Measurements from ENCODE around the gene GTPBP1. TPM values are rescaled to one million over a fixed set of nuclear protein-coding genes. Genes with fewer than 3 reads are reported as not detected.

The GTPBP1 gene
- total RNA-seq, 4 donors from 2014 or later: 27.7 to 124 (median 36.0) TPM

DNA sequence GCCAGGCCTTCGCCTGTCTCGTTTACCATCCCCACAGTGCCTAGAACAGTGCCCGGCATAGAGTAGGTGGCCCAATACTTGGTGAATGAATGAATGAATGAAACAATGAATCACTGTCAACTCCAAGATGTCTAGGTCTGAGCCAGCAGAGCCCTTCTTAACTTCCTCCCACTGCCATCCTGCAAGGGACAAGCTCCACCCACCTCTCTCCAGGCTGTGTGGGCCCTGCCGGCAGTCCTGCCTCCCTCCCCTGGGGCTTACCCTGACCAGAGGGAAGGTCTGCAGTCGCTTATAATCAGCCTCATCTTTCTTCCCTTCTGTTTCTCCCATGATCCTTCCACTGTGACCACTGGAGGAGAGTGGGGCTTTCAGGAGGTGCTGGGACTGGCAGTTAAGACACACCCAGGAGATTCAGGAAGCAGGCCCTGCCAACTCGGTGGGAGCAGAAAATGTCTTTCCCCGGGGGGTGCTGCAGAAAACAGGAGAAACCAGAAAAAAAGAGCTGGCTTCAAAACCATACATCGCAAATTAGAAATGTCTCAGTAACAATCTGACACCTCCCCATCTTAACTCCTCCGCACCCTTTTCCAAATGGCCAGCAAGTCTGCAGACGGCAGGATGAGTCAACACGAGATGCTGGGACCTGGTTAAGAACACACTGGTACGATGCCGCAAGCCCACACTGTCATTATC, 76.8 kb downstream of the GTPBP1 start:
- intact Hi-C loops (cut with DNase I; ENCODE audit: low total_unique reads): no loop called here
- Histone ChIP-seq H3K36me3 (no peaks in the 10 kb centered on the region), H3K9me3 (no peaks in the 10 kb centered on the region), H3K4me1 (peaks cover 0 to 2% of the 10 kb centered on the region in 2 donors), H3K27me3 (no peaks in the 10 kb centered on the region), H3K27ac (no peak overlapping the region), H3K4me3 (no peak overlapping the region)
- no peak for DNase-seq
- TF ChIP-seq POLR2A (IDR thresholded peaks at IDR 0.05) (no peak), CTCF (IDR thresholded peaks at IDR 0.05 in 4 of 5, conservative IDR thresholded peaks at IDR 0.05 in 1 of 5) (no peak)
- in situ Hi-C loops (cut with MboI; ENCODE audit: low sequenced_read_pairs in 4 of 4): no loop called here
- no peak for ATAC-seq

Other genes with a start within 250 kb of the GTPBP1 start
- gene KDELR3, start 237.8 kb upstream of the GTPBP1 start, total RNA-seq: 1 to 10 TPM in 2 of 4 donors, under 1 TPM in 1, not detected in 1; 0.34 to 2.0 (median 1.3) TPM
- 100 to 1,000 TPM; 108 to 329 (median 206) TPM for gene DDX17, start 199.6 kb upstream of the GTPBP1 start, total RNA-seq
- gene DMC1, start 135.8 kb upstream of the GTPBP1 start, total RNA-seq: under 1 TPM in 1 of 4 donors, not detected in 3; 0.18 TPM
- under 1 TPM in 1 of 4 donors, not detected in 3; 0.02 TPM for gene FAM227A, start 49.6 kb upstream of the GTPBP1 start, total RNA-seq
- 10 to 100 TPM in 2 of 4 donors, 1 to 10 TPM in 2; 8.0 to 15.7 (median 12.6) TPM for gene CBY1, start 49.3 kb upstream of the GTPBP1 start, total RNA-seq
- gene TOMM22, start 24.0 kb upstream of the GTPBP1 start, total RNA-seq: 10 to 100 TPM; 37.1 to 47.1 (median 46.3) TPM
- 10 to 100 TPM; 25.1 to 50.5 (median 42.4) TPM for gene JOSD1, start 5.0 kb upstream of the GTPBP1 start, total RNA-seq
- 100 to 1,000 TPM; 177 to 423 (median 312) TPM for gene SUN2, start 50.1 kb downstream of the GTPBP1 start, total RNA-seq
- 1 to 10 TPM; 5.7 to 7.2 (median 6.7) TPM for gene DNAL4, start 88.2 kb downstream of the GTPBP1 start, total RNA-seq
- gene NPTXR, start 138.1 kb downstream of the GTPBP1 start, total RNA-seq: 1 to 10 TPM in 1 of 4 donors, under 1 TPM in 3; 0.25 to 5.0 (median 0.73) TPM
- gene CBX6, start 166.3 kb downstream of the GTPBP1 start, total RNA-seq: 10 to 100 TPM in 3 of 4 donors, 1 to 10 TPM in 1; 8.4 to 21.5 (median 17.7) TPM

All from gastrocnemius medialis (tissue), 4 donors.